NB4 (cell line): Measurements from ENCODE around the gene C1QTNF6.

Source experiments
- CTCF ChIP-seq: IDR thresholded peaks from one replicate; pipeline ENCODE4 v1.5.1; 2012; ENCODE audit warnings: low read depth, low read length
- MAX ChIP-seq: IDR thresholded peaks from 2 replicates; pipeline ENCODE4 v1.6.1; 2011; ENCODE audit warnings: low read depth, low read length
- MYC ChIP-seq: IDR thresholded peaks from 2 replicates; pipeline ENCODE4 v1.6.1; 2011; ENCODE audit warnings: low read depth, low read length
- POLR2A ChIP-seq: IDR thresholded peaks from 2 replicates; pipeline ENCODE4 v1.6.1; 2011; ENCODE audit warnings: mild to moderate bottlenecking; ENCODE audit not compliant: insufficient read length; ENCODE audit errors: extremely low read depth

- TF ChIP-seq MYC: no peak
- no peak for TF ChIP-seq POLR2A
- no peak for TF ChIP-seq CTCF
- TF ChIP-seq MAX: no peak
Measured at GRCh38 chr22:37141476-37141875, 46.6 kb downstream of the C1QTNF6 start.
